ENCODE data around the gene TMPRSS13. TPM values are rescaled to one million over a fixed set of nuclear protein-coding genes. Genes with fewer than 3 reads are reported as not detected.
"Not testable (repeated sequence)": the region's sequence is repeated elsewhere in the genome, so short reads cannot be mapped to it uniquely, and the experiment has no call there.

Gene TMPRSS13
- polyA plus RNA-seq, 3 donors: 0.17 to 2.4 (median 0.37) TPM

DNA sequence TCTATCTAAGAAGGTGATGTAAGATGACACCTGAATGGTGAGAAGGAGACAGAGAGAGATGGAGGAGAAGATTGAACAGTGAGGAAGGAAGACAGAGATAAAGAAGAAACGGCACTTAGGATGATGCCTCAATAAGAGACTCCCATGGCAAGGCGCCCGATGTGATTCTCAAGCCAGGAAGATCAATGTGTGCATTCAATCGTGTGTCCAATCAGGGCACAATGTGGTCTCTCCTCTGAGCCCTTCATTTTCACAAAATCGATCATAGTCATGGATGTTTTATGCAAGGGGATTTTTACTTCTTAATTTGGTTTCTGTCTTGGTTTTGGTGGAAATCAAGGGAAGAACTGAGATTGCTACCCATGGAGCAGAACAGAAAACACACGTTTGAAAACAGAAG, 19.9 kb upstream of the TMPRSS13 start:
- TF ChIP-seq, protein P1, sequence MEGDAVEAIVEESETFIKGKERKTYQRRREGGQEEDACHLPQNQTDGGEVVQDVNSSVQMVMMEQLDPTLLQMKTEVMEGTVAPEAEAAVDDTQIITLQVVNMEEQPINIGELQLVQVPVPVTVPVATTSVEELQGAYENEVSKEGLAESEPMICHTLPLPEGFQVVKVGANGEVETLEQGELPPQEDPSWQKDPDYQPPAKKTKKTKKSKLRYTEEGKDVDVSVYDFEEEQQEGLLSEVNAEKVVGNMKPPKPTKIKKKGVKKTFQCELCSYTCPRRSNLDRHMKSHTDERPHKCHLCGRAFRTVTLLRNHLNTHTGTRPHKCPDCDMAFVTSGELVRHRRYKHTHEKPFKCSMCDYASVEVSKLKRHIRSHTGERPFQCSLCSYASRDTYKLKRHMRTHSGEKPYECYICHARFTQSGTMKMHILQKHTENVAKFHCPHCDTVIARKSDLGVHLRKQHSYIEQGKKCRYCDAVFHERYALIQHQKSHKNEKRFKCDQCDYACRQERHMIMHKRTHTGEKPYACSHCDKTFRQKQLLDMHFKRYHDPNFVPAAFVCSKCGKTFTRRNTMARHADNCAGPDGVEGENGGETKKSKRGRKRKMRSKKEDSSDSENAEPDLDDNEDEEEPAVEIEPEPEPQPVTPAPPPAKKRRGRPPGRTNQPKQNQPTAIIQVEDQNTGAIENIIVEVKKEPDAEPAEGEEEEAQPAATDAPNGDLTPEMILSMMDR (IDR thresholded peaks at IDR 0.05): no peak
- no peaks in the 10 kb centered on the region for H3K27me3 ChIP-seq (ENCODE audit: control insufficient read depth in 2 of 2, insufficient read depth in 2 of 2, low read length in 2 of 2)
- H3K4me1 Mint-ChIP-seq: peaks cover 76% of the 10 kb centered on the region
- H3K4me3 Mint-ChIP-seq: no peak overlapping the region
- H3K9me3 ChIP-seq (replicated peaks in 1 of 2; ENCODE audit: control insufficient read depth in 1 of 2, insufficient read depth in 1 of 2, low read length in 2 of 2): no peaks in the 10 kb centered on the region
- H4K20me1 ChIP-seq (ENCODE audit: insufficient read depth, low read length): no peaks in the 10 kb centered on the region
- H3K4me2 ChIP-seq (replicated peaks; ENCODE audit: extremely low read depth, low read length, poor library complexity, severe bottlenecking): no peak overlapping the region
- intact Hi-C loops (cut with micrococcal nuclease): loop anchor here (5.0 to 10.0 kb wide), 4 partner anchors 103 to 524 kb away; partner anchors contain the start of gene FXYD2 (in 1 of the 2)
- peaks cover 0 to 3% of the 10 kb centered on the region in 2 donors for H3K36me3 Mint-ChIP-seq
- DNase-seq: no peak
- WGBS (ENCODE audit: insufficient coverage): 50% methylated on average over 1 of the region's 6 CpGs
- no peak overlapping the region for H3K9ac ChIP-seq (ENCODE audit: insufficient read depth, low read length, poor library complexity, severe bottlenecking)
- H3K4me3 ChIP-seq (replicated peaks in 1 of 3; ENCODE audit: low read depth in 2 of 3, low read length in 3 of 3): peak overlapping the region in 1 of 3 experiments; percentile 54
- H2AFZ ChIP-seq (ENCODE audit: insufficient read depth, low read depth, low read length, poor library complexity, severe bottlenecking): no peak overlapping the region
- peak overlapping the region; percentile 64 to 89 (median 85) for H3K27ac Mint-ChIP-seq
- peak overlapping the region; percentile 41 to 83 for H3K27ac ChIP-seq (ENCODE audit: low read depth in 1 of 2, low read length in 2 of 2)
- peaks cover 1 to 3% (median 3%) of the 10 kb centered on the region in 3 donors for H3K27me3 Mint-ChIP-seq (ENCODE audit: low read depth in 3 of 3)
- no peaks in the 10 kb centered on the region for H3K36me3 ChIP-seq (replicated peaks in 1 of 2; ENCODE audit: control insufficient read depth in 1 of 2, insufficient read depth in 2 of 2, low read length in 2 of 2)
- H3K4me1 ChIP-seq (ENCODE audit: control insufficient read depth in 1 of 2, insufficient read depth in 2 of 2, low read length in 2 of 2): peaks cover 61 to 72% of the 10 kb centered on the region in 2 donors
- peaks cover 0 to 3% (median 0%) of the 10 kb centered on the region in 7 donors for H3K9me3 Mint-ChIP-seq
- H3K79me2 ChIP-seq (ENCODE audit: insufficient read depth, low read length): no peaks in the 10 kb centered on the region

DNA sequence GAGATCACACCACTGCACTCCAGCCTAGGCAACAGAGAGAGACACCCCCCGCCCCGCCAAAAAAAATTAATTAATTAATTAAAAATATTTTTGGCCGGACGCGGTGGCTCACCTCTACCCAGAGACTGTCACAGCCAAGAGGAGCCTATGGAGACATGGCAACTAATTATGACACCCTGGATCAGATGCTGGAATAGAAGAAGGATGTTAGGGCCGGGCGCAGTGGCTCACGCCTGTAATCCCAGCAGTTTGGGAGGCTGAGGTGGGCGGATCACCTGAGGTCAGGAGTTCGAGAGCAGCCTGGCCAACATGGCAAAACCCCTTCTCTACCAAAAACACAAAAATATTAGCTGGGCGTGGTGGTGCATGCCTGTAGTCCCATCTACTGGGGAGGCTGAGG, 19.3 kb upstream of the TMPRSS13 start:
- H3K4me2 ChIP-seq (replicated peaks; ENCODE audit: extremely low read depth, low read length, poor library complexity, severe bottlenecking); H3K9me3 Mint-ChIP-seq; H2AFZ ChIP-seq (ENCODE audit: insufficient read depth, low read depth, low read length, poor library complexity, severe bottlenecking); H4K20me1 ChIP-seq (ENCODE audit: insufficient read depth, low read length); H3K9me3 ChIP-seq (replicated peaks in 1 of 2; ENCODE audit: control insufficient read depth in 1 of 2, insufficient read depth in 1 of 2, low read length in 2 of 2); H3K27me3 Mint-ChIP-seq (ENCODE audit: low read depth in 3 of 3); H3K4me3 Mint-ChIP-seq; H3K36me3 Mint-ChIP-seq; H3K27ac Mint-ChIP-seq; H3K4me3 ChIP-seq (replicated peaks in 1 of 3; ENCODE audit: low read depth in 2 of 3, low read length in 3 of 3); H3K79me2 ChIP-seq (ENCODE audit: insufficient read depth, low read length); DNase-seq; H3K27ac ChIP-seq (ENCODE audit: low read depth in 1 of 2, low read length in 2 of 2); H3K9ac ChIP-seq (ENCODE audit: insufficient read depth, low read length, poor library complexity, severe bottlenecking); H3K27me3 ChIP-seq (ENCODE audit: control insufficient read depth in 2 of 2, insufficient read depth in 2 of 2, low read length in 2 of 2); H3K36me3 ChIP-seq (replicated peaks in 1 of 2; ENCODE audit: control insufficient read depth in 1 of 2, insufficient read depth in 2 of 2, low read length in 2 of 2): not testable (repeated sequence)
- WGBS (ENCODE audit: insufficient coverage): no CpG with 5 or more reads among the region's 11 CpGs
- intact Hi-C loops (cut with micrococcal nuclease): loop anchor here (5.0 to 10.0 kb wide), 4 partner anchors 104 to 524 kb away; partner anchors contain the start of gene FXYD2 (in 1 of the 2)
- H3K4me1 ChIP-seq (ENCODE audit: control insufficient read depth in 1 of 2, insufficient read depth in 2 of 2, low read length in 2 of 2): peaks cover 57 to 67% of the 10 kb centered on the region in 2 donors
- H3K4me1 Mint-ChIP-seq: peaks cover 70% of the 10 kb centered on the region

DNA sequence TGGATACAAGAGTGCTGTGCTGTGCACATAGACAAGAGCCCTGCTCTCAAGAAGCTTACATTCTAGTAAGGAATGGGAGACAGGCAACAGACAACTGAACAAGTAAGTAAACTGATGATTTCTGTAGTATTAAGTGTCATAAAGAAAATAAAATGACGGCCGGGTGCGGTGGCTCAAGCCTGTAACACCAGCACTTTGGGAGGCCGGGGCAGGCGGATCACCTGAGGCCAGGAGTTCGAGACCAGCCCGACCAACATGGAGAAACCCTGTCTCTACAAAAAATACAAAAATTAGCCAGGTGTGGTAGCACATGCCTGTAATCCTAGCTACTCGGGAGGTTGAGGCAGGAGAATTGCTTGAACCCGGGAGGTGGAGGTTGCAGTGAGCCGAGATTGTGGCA, 18.5 kb upstream of the TMPRSS13 start:
- not testable (repeated sequence) for H3K79me2 ChIP-seq (ENCODE audit: insufficient read depth, low read length); H4K20me1 ChIP-seq (ENCODE audit: insufficient read depth, low read length); DNase-seq; H3K36me3 ChIP-seq (replicated peaks in 1 of 2; ENCODE audit: control insufficient read depth in 1 of 2, insufficient read depth in 2 of 2, low read length in 2 of 2); H3K4me2 ChIP-seq (replicated peaks; ENCODE audit: extremely low read depth, low read length, poor library complexity, severe bottlenecking); H3K36me3 Mint-ChIP-seq; H3K4me3 Mint-ChIP-seq; H3K27me3 ChIP-seq (ENCODE audit: control insufficient read depth in 2 of 2, insufficient read depth in 2 of 2, low read length in 2 of 2); H3K9me3 ChIP-seq (replicated peaks in 1 of 2; ENCODE audit: control insufficient read depth in 1 of 2, insufficient read depth in 1 of 2, low read length in 2 of 2); H2AFZ ChIP-seq (ENCODE audit: insufficient read depth, low read depth, low read length, poor library complexity, severe bottlenecking); H3K27ac ChIP-seq (ENCODE audit: low read depth in 1 of 2, low read length in 2 of 2); H3K9me3 Mint-ChIP-seq; H3K27me3 Mint-ChIP-seq (ENCODE audit: low read depth in 3 of 3); H3K9ac ChIP-seq (ENCODE audit: insufficient read depth, low read length, poor library complexity, severe bottlenecking); H3K4me3 ChIP-seq (replicated peaks in 1 of 3; ENCODE audit: low read depth in 2 of 3, low read length in 3 of 3)
- Mint-ChIP-seq H3K27ac (peak overlapping the region in 2 of 7 donors; percentile 62 to 66), H3K4me1 (peaks cover 63% of the 10 kb centered on the region)
- intact Hi-C loops (cut with micrococcal nuclease): loop anchor here (2.0 to 10.0 kb wide), 6 partner anchors 105 to 523 kb away; partner anchors contain the start of gene FXYD2 (in 1 of the 2)
- WGBS (ENCODE audit: insufficient coverage): 98% methylated on average over 5 of the region's 10 CpGs
- peaks cover 49 to 60% of the 10 kb centered on the region in 2 donors for H3K4me1 ChIP-seq (ENCODE audit: control insufficient read depth in 1 of 2, insufficient read depth in 2 of 2, low read length in 2 of 2)
